A549 (cell line): Measurements from ENCODE around the gene UBE3B. TPM values are rescaled to one million over a fixed set of nuclear protein-coding genes. Genes with fewer than 3 reads are reported as not detected.

ENCODE experiments used
- ATAC-seq, 2 experiments: fragments of 200-7000 bp in 1 of 2; fragments of >200 bp in 1 of 2; cut with Nextera tagmentation in 1 of 2; cut with Tn5 transposase in 1 of 2; 3 replicates each; pipeline versions ENCODE4 v1.8.0 to v1.9.1; 2018 to 2020; ENCODE audit warnings: mild to moderate bottlenecking in 1 of 2, moderate library complexity in 1 of 2
- CTCF ChIA-PET: fragments of 300-600 bp; sonication (Branson Sonifier 250); formaldehyde crosslinking; extraction: SDS; loops from one replicate; lab custom pipeline; 2021; ENCODE audit warnings: antibody characterized with exemption, inconsistent platforms; lab: Yijun Ruan, JAX
- POLR2A ChIA-PET: fragments of 350-600 bp; formaldehyde crosslinking; extraction: SDS; loops from one replicate; lab custom pipeline; 2021; ENCODE audit warnings: antibody characterized with exemption, inconsistent platforms; lab: Yijun Ruan, JAX
- DNase-seq, 2 experiments: peaks; one replicate each; pipeline versions ENCODE4 v3.0.0 to v3.0.0-alpha.2; 2011 to 2016; ENCODE audit warnings: low read depth in 1 of 2, low spot score in 1 of 2
- FAIRE-seq: peaks from 2 replicates; lab custom pipeline; 2011; peaks lifted over from hg19 to GRCh38; lab: Jason Lieb, UNC
- H3K27ac ChIP-seq, 2 experiments: fragments of >200 bp; sonication (Bioruptor Twin); formaldehyde crosslinking; 3 replicates each; pipeline ENCODE4 v1.5.1; 2016 to 2017
- H3K4me1 ChIP-seq: fragments of >200 bp; sonication (Bioruptor Twin); formaldehyde crosslinking; 3 replicates; pipeline ENCODE4 v1.6.1; 2016
- H3K4me2 ChIP-seq: fragments of >200 bp; sonication (Bioruptor Twin); formaldehyde crosslinking; 3 replicates; pipeline ENCODE4 v1.6.1; 2016
- H3K4me3 ChIP-seq: fragments of >200 bp; sonication (Bioruptor Twin); formaldehyde crosslinking; 3 replicates; pipeline ENCODE4 v1.5.1; 2016
- H3K9me3 ChIP-seq: fragments of >200 bp; sonication (Bioruptor Twin); formaldehyde crosslinking; 3 replicates; pipeline ENCODE4 v1.6.1; 2016
- CHD2 ChIP-seq: fragments of 150-350 bp; IDR thresholded peaks from 2 replicates; pipeline ENCODE4 v1.6.1; 2014; ENCODE audit warnings: low read length; ENCODE audit not compliant: partially characterized antibody
- E2F6 ChIP-seq: IDR thresholded peaks from 2 replicates; pipeline ENCODE4 v1.6.1; 2012; ENCODE audit warnings: low read depth, borderline replicate concordance
- EHF ChIP-seq: fragments of 250-450 bp; sonication (Bioruptor Pico); IDR thresholded peaks from 2 replicates; pipeline ENCODE4 v1.5.0; 2020; ENCODE audit warnings: mild to moderate bottlenecking
- EP300 ChIP-seq, 2 experiments: fragments of >200 bp; sonication (Bioruptor Twin); formaldehyde crosslinking; IDR thresholded peaks; 2 replicates in 1 of 2; 3 replicates in 1 of 2; pipeline ENCODE4 v1.6.1; 2016 to 2017
- FOSL2 ChIP-seq, 2 experiments: fragments of 450-650 bp in 1 of 2; fragments of >200 bp in 1 of 2; sonication (Bioruptor Twin) in 1 of 2; formaldehyde crosslinking; IDR thresholded peaks; 2 replicates each; pipeline versions ENCODE4 v1.5.0 to v1.6.1; 2016 to 2020; ENCODE audit warnings: mild to moderate bottlenecking in 1 of 2, moderate library complexity in 1 of 2
- HES2 ChIP-seq: fragments of >200 bp; sonication (Bioruptor Twin); formaldehyde crosslinking; IDR thresholded peaks from 2 replicates; pipeline ENCODE4 v1.6.1; 2016
- HMGXB4 ChIP-seq: fragments of 250-450 bp; sonication (Bioruptor Pico); IDR thresholded peaks from 2 replicates; pipeline ENCODE4 v1.5.0; 2021; ENCODE audit warnings: mild to moderate bottlenecking, moderate library complexity, borderline replicate concordance
- HOXB13 ChIP-seq: fragments of 250-450 bp; sonication (Bioruptor Pico); IDR thresholded peaks from 2 replicates; pipeline ENCODE4 v1.5.0; 2020; ENCODE audit warnings: low read depth, mild to moderate bottlenecking, moderate library complexity
- JUNB ChIP-seq: fragments of >200 bp; sonication (Bioruptor Twin); formaldehyde crosslinking; IDR thresholded peaks from 2 replicates; pipeline ENCODE4 v1.6.1; 2016
- MAZ ChIP-seq: fragments of 150-350 bp; IDR thresholded peaks from 2 replicates; pipeline ENCODE4 v1.6.1; 2014; ENCODE audit warnings: antibody characterized with exemption, low read depth, low read length, borderline replicate concordance
- NR3C1 ChIP-seq: fragments of >200 bp; sonication (Bioruptor Twin); formaldehyde crosslinking; IDR thresholded peaks from 3 replicates; pipeline ENCODE4 v1.6.1; 2017
- PBX3 ChIP-seq: IDR thresholded peaks from 2 replicates; pipeline ENCODE4 v1.6.1; 2012
- RAD21 ChIP-seq, 2 experiments: fragments of >200 bp in 1 of 2; sonication (Bioruptor Twin) in 1 of 2; formaldehyde crosslinking in 1 of 2; IDR thresholded peaks in 1 of 2; conservative IDR thresholded peaks in 1 of 2; 2 replicates in 1 of 2; 3 replicates in 1 of 2; pipeline ENCODE4 v1.6.1; 2012 to 2018; ENCODE audit warnings: inconsistent platforms in 1 of 2
- SMC3 ChIP-seq: fragments of >200 bp; sonication (Bioruptor Twin); formaldehyde crosslinking; IDR thresholded peaks from 3 replicates; pipeline ENCODE4 v1.6.1; 2018; ENCODE audit warnings: inconsistent platforms
- ZC3H11A ChIP-seq: fragments of 450-650 bp; IDR thresholded peaks from 2 replicates; pipeline ENCODE4 v1.6.1; 2014; ENCODE audit warnings: antibody characterized with exemption, mild to moderate bottlenecking
- ZNF302 ChIP-seq: fragments of 250-450 bp; sonication (Bioruptor Pico); IDR thresholded peaks from 2 replicates; pipeline ENCODE4 v1.9.0; 2021; ENCODE audit warnings: inconsistent platforms, mild to moderate bottlenecking, moderate library complexity
- ZSCAN20 ChIP-seq: fragments of 250-450 bp; sonication (Bioruptor Pico); IDR thresholded peaks from 2 replicates; pipeline ENCODE4 v1.8.0; 2022; ENCODE audit warnings: mild to moderate bottlenecking, moderate library complexity
- WGBS: methylation state at CpG from one replicate; pipeline ENCODE4 v1.1.6; 2017; ENCODE audit errors: missing lambda C conversion rate; 5-methylcytosine and 5-hydroxymethylcytosine counted together
- polyA plus RNA-seq, 4 experiments: library from polyadenylated mRNA; depleted of rRNA in 3 of 4; stranded (reverse); fragments of >200 nt; fragmentation: RNase III in 1 of 4; extraction: RNeasy Plus Mini Kit Qiagen cat#74134 plus additional on column Dnase treatment in 1 of 4; gene quantifications; 2 replicates in 3 of 4; 3 replicates in 1 of 4; pipeline ENCODE4 v1.2.3, GENCODE V29; 2011 to 2017

Gene UBE3B
- polyA plus RNA-seq, 2 of the 4 experiments (the other 2 are of a cell fraction): 14.0 to 38.0 TPM

- no peak for TF ChIP-seq HMGXB4
Measured at GRCh38 chr12:109534456-109534855, 57.0 kb downstream of the UBE3B start (continued).

- Histone ChIP-seq H3K27ac (no peak overlapping the region), H3K9me3 (no peaks in the 10 kb centered on the region), H3K4me2 (no peak overlapping the region), H3K4me3 (no peak overlapping the region), H3K4me1 (no peaks in the 10 kb centered on the region)
- 94% methylated on average over 25 of the region's 25 CpGs for WGBS
- FAIRE-seq (no peak), DNase-seq (no peak), ATAC-seq (no peak)
- ChIA-PET CTCF (interaction anchor here (1.6 to 2.7 kb wide), 2 partner anchors 16 to 240 kb away, joined by 4 to 9 read pairs; no protein-coding TSS in a partner anchor), POLR2A (no interaction called here)
- TF ChIP-seq EHF (CRISPR knock-in tag) (no peak), HES2 (no peak), ZNF302 (CRISPR knock-in tag) (no peak), ZSCAN20 (CRISPR knock-in tag) (no peak), FOSL2 (IDR thresholded peaks at IDR 0.05) (no peak), FOSL2 (CRISPR knock-in tag; IDR thresholded peaks at IDR 0.05) (no peak), JUNB (no peak), MAZ (no peak), EP300 (IDR thresholded peaks at IDR 0.05) (no peak), E2F6 (no peak), PBX3 (no peak), CHD2 (no peak), ZC3H11A (no peak), RAD21 (conservative IDR thresholded peaks at IDR 0.05 in 1 of 2, IDR thresholded peaks at IDR 0.05 in 1 of 2) (no peak), SMC3 (no peak)
Measured at GRCh38 chr12:109535231-109535862, 57.9 kb downstream of the UBE3B start.

- CTCF ChIA-PET: interaction anchor here (1.6 to 2.7 kb wide), 2 partner anchors 17 to 239 kb away, joined by 4 to 9 read pairs; no protein-coding TSS in a partner anchor
- H3K9me3 ChIP-seq: no peaks in the 10 kb centered on the region
- no peaks in the 10 kb centered on the region for H3K4me1 ChIP-seq
- no peak for TF ChIP-seq JUNB
- TF ChIP-seq NR3C1: no peak
- TF ChIP-seq, all 56 proteins: peak for 0
- H3K27ac ChIP-seq: no peak overlapping the region
- H3K4me3 ChIP-seq: no peak overlapping the region
- FAIRE-seq: no peak
- POLR2A ChIA-PET: no interaction called here
- ATAC-seq: no peak
- WGBS: 67% methylated on average over 5 of the region's 5 CpGs
- no peak overlapping the region for H3K4me2 ChIP-seq
- no peak for DNase-seq
Measured at GRCh38 chr12:109535863-109536250, 58.4 kb downstream of the UBE3B start.

GRCh38 chr12:109537136-109537535, 59.7 kb downstream of the UBE3B start:
- no peak overlapping the region for H3K4me3 ChIP-seq
- DNase-seq (no peak), FAIRE-seq (no peak), ATAC-seq (no peak)
- ChIA-PET POLR2A (no interaction called here), CTCF (interaction anchor here (0.9 to 1.5 kb wide), 4 partner anchors 12 to 21 kb away, joined by 3 to 5 read pairs (median 4); no protein-coding TSS in a partner anchor)
- whole genome bisulfite sequencing: 76% methylated on average over 8 of the region's 8 CpGs
- no peak overlapping the region for H3K4me2 ChIP-seq
- no peak overlapping the region for H3K27ac ChIP-seq
- no peak for TF ChIP-seq HOXB13
- H3K9me3 ChIP-seq: no peaks in the 10 kb centered on the region
- no peaks in the 10 kb centered on the region for H3K4me1 ChIP-seq
